Suprapubic skin (tissue), 4 donors: ENCODE measurements around the gene SPRY4.

Experiments used
- CTCF ChIP-seq, 2 donors: fragments of 200-600 bp in 1 of 2; fragments of 450-650 bp in 1 of 2; sonication (generic) in 1 of 2; IDR thresholded peaks; one replicate each; pipeline ENCODE4 v1.5.1; 2016 to 2019; ENCODE audit warnings: antibody characterized with exemption in 2 of 2, mild to moderate bottlenecking in 1 of 2, moderate library complexity in 1 of 2
- EP300 ChIP-seq: sonication (generic); formaldehyde crosslinking; IDR thresholded peaks from one replicate; pipeline ENCODE4 v1.6.1; 2017; ENCODE audit warnings: antibody characterized with exemption
- POLR2A ChIP-seq, 2 donors: fragments of 450-650 bp; IDR thresholded peaks; one replicate each; pipeline ENCODE4 v1.6.1; 2017; ENCODE audit warnings: antibody characterized with exemption in 2 of 2, mild to moderate bottlenecking in 2 of 2, moderate library complexity in 2 of 2
- POLR2AphosphoS5 ChIP-seq, 3 donors: sonication (generic); formaldehyde crosslinking; IDR thresholded peaks; one replicate each; pipeline ENCODE4 v1.6.1; 2017; ENCODE audit warnings: antibody characterized with exemption in 3 of 3

DNA sequence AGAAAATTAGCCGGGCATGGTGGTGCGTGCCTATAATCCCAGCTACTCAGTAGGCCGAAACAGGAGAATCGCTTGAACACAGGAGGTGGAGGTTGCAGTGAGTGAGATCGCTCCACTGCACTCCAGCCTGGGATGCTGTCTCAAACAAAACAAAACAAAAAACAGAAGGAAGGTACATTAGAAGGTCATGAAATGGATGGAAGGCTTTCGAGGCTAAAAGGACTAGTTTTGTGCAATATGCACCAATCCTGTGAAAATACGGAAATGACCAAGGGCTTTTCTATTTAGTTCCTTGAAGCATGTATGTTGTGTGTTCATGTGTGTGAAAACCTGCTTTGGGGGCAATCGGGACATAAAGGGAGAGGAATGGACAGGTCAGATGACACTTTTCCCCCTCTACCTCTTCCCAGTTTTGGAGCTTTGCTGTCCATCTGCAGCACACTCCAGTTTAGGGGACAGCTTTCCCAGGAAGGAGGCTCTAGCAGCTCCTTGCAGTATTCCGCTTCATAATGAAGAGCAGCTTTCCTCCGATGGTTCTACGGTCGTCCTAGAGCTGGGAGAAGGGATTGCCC, 15.0 kb downstream of the SPRY4 start:
- TF ChIP-seq CTCF (IDR thresholded peaks at IDR 0.05): no peak
- TF ChIP-seq POLR2A (IDR thresholded peaks at IDR 0.05): no peak
- no peak for TF ChIP-seq POLR2AphosphoS5 (IDR thresholded peaks at IDR 0.05)
- TF ChIP-seq EP300: no peak
